Activated CD8-positive, alpha-beta memory T cell treated with anti-CD3 and anti-CD28 coated beads, Interleukin-2, amount 50 U/mL, for 1 hour (primary cell): ENCODE results near the gene PAPPA2.

Experiments used
- DNase-seq: peaks from one replicate; pipeline ENCODE4 v3.0.0-alpha.2; 2020; ENCODE audit errors: extremely low read depth

PAPPA2 gene

DNA sequence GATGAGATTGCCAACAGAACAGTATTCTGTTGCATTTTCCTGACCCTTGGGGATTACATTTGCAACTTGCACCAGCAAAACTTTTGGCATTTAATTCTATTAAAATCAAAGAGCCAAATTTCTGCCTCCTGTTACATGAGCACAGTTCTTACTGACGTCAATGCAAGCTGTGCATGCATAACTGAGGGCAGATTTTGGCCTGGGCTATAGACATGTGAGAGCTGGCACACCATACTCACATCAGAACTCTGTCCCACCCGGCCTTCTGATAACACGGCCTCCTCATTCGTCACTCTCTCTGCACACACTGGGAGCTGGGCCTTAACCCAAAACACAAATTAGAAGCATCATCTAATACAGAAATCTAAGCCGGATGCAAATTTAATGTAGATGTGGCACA, 31.5 kb downstream of the PAPPA2 start:
- DNase-seq = no peak

DNA sequence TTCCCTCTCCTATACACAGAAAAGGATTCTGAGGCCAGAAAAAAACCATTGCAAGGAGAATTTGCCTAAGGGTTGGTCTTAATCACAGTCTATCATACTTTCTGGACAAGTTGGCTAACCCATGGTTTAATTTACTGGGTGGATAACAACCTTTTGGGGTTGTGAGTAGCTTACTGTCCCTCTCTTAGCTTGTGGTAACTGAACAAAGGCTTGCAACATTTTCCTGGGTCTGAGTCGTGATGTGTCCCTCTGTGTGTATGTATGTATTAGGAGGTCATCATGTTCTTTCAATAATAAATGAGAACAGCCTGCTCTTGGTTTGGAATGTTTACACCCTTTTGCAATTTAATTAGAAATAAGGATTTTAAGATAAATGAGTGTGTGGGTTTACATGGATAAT, 36.7 kb downstream of the PAPPA2 start:
- DNase-seq = no peak

DNA sequence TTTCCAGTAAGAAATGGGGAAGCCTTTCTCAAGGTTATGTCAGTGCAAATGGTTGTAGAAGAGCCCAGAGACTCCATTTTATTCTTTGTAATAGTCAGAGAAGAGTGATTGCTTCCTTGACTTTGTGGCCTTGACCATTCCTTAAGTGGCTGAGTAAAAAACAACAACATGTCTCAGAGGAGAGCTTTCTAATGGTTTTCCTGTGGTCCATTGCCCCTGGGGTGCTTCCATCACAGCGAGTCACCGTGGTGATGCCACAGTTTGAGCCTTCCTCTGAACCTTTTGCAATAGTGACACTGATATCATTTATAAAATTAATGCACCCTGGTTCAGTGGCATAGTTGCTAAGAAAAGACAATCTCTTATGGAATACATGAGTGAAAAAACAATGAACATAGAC, 38.6 kb downstream of the PAPPA2 start:
- DNase-seq = no peak

DNA sequence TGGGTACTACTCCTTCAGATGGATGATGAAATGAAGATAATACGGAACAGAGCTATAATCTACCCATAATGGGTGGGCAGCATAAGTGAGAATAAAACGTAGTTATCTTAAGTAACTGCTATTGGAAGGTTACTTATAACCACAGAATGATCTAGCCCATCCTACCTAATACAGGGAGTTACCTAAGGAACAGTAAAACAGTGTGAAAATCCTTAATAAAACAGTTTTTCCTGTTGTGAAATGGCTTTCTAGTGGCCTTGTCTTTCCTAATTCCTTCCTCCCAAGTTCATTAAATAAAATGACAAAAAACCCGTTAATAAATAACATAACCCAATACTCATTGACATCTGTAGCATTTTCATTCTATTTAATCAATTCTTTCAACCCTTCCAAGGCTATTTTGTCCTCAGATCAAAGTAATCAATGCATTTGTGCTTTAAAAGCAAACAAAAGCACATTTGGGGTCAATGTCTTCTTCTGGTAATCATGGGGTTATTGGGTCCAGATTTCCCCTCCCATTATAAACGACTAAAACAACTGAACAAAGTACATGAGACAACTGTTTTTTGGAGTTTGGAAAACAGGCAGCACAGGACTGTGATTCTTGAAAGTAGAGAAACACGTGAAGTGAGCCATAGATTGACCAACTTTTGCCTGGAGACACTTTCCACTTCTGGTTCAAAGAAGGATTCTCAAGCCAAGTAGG, 42.0 kb downstream of the PAPPA2 start:
- DNase-seq = no peak

DNA sequence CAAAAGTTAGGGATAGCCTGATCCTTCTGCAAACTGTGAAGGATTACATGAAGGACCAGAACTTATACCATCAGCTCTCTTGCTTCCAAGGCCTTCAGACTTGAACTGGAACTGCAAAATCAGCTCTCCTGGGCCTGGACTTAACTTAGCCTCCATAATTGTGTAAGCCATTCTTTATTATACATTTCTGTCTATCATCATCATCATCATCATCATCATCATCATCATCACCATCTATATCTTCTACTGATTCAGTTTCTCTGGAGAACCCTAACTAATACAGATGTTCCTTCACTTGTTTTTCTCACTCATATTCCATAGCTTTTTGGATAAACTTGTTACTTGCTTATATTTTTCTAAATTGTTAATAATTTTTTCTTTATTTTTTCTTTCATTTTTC, 50.0 kb downstream of the PAPPA2 start:
- no peak for DNase-seq

DNA sequence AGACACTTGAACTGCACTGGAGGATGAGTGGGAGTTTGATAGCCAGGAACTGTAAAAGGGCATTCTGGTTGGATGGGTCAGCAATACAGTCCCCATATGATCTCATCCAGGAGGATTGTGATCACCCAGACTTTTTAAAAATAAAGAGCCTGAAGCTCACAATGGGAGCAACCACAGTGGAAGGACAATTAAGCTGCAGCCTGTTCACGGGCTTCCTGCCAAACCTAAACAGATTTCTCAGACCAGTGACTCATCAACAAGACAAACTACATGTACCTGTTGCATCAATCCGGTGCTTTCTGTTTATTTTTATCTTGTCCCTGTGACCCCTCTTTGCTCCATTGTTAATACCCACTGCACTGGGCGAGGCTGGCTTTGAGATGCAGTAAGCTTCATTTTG, 52.3 kb downstream of the PAPPA2 start:
- no peak for DNase-seq

DNA sequence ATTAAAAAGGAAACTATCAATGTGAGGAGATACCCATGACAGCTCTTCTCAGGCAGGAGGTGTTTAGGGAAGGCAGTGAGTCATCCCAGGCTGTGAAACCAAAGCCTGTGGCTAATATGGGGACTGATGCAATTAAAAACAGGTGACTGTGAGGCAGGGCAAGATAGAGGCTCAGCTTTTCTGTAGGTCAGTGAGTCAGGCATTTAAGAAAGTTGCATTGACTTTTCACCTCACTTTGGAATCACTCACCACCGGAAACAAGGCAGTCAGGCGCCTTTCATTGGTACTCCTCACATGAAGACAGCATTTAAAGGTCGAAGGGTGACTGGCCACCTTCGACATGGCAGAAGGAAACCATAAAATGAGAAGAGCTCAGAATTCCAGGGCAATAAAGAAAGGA, 54.5 kb downstream of the PAPPA2 start:
- DNase-seq = no peak

DNA sequence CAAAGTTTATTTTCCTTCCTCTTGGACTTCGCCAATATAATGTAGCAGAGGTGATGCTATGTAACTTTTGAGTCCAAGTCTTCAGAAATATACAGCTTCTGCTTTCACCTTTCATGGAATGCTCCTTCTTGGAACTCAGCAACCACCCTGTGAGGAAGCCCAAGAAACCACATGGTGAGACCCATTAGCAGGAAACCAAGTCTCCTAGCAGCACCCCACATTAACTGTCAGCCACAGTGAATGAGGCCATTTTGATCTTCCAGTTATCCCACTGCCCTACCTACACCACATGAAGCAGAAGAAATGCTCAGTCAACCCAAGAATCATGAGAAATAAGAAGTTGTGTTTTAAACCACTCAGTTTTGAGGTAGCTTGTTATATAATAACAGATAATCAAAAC, 58.2 kb downstream of the PAPPA2 start:
- DNase-seq = no peak

DNA sequence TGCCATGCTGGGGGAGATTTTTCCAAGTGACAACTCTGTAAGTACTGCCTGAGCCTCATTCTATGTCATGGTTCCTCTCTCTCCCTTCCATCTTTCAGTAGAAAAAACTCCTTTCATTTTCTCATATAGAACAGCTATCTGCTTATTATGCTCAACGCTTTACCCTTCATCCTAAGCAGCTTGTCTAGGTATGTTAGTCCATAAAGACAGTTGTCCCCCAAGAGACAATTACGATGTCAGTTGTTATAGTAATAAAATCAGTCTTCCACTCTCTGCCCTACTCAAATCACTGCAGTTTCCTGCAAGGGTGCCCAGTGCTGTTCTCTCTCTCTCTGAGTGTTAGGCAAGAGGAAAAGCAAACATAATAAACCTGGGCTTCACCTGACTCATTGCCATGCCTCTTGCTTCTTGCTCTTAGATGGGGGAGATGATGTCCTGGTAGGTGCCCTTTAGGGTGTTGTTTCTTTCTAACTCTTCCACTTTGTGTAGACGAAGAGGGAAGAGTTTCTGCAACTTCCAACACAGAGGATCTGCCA, 59.4 kb downstream of the PAPPA2 start:
- DNase-seq = no peak

DNA sequence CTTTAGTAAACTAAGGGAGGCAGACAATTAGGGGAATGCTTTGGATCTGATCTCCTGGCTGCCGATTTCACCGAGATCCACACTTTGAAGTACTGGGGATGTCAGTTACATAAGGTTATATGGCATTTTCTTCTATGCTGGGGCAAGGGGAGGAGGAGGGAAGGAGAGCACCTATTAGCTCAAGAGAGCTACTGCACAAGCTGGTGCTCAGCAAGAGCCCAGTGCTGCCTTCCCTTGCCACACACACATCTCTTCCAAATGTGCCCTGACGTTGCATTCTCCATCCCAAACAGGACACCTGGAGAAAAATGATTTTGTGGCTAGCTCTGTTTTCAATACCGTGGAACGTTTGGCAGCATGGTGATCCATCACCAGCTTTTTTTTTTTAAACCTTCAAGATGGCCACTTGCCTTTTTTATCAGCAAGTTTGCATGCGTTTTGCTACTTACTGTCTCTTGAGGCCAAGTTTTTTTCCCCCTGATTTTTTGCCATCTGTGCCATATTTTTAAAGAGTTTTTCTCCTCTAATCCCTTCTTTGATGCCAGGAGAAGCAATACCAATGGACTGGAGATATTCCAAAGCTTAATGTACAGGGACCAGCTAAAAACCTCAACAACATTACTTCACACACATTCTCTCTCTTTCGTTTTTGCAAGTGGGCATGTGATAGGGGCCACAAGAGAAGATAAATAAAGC, 66.6 kb downstream of the PAPPA2 start:
- DNase-seq = no peak

DNA sequence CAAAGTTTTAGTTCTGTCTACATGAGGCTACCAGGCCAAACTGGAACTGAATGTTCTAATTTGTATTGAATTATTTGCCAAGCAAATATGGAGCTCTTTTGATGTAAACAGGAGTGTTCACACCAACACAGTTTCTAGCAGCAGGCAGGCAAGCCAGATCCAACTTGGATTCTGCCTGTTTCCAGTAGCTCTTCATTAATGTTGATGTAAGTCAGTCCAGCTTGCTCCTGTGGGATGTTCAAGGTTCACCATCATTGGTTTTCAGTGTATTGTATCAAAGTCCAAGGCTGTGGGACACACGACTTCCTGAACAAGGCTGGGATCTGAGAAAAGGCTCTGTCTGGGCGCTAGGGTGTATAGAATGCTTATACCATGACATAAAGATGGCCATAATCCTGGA, 68.1 kb downstream of the PAPPA2 start:
- no peak for DNase-seq

DNA sequence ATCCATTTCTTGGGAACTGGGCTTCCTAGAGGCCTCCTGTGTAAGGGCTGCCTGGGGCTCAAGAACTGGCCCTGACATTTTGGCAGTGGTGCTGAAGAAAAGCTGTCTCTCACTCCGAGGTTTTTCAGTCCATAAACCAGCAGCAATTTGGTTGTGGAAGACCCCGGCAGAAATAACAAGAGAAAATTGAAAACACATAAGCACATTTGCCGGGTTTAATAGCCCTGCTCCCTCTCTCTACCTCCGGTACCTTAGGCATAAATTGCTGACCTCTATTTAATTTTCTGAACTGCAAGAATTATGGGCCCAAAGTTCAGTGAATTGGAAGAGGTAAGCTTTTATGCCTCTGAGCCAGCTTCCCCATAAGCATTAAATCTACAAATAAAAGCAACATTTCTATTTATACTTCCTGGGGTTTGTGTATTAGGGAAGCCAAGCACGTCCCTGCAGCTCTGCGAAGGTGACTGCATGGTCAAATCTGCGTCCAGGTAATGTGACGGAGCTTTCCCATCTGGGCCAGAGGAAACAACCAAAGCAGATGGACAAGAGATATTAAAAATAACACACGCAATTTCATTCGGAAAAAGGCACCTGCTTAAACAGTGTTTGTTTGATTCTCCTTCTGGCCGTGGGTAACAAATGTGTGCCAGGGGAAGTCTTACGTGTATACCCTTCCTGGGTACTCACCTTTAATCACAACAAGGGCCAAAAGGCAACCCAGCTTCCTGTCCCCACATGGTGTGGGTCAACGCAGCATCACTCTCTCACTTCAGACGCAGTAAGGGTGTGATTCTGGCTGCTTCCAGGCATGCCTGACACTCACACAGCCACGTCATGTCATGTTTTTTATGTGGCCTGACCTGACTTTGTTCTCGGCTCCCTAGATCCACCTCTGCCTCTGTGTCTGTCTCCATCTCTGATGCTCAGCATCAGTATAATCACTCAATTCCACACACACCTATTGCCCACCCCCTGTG, 69.2 kb downstream of the PAPPA2 start:
- DNase-seq = no peak

DNA sequence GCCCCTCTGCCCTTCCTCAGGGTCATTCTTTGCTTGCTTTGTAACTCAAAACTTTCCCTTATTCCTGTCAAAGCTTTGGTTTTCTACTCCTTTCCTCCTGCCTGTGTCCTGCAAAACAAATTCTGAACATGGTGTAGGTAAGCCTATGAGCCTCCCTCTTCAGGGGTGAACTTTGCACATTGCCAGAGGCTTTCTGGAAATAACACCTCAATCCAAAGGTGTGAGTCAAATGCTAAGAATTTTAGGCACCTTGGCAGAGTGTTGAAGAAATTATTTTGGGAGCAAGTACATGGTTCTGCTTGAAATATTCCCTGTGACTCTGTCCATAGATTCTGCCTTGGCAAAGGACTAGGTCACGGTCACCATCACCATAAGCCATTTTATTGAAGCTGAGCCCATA, 70.0 kb downstream of the PAPPA2 start:
- DNase-seq = no peak

DNA sequence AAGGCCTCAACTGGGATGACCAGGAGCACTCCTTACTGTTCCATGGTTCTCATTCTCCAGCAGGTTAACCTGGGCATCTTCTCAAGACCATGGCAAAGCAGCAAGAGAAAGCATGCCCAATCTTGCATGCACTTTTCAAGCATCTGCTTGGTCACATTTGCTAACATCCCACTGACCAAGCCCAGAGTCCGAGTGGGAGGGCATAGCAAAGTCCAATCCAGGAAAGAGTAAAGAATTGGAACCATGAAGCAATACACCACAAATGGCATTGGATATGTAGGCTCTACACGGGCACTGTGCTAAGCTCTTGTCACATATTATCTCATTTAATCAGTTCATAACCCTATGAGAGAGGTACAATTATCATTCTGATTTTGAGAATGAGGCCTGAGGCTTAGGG, 73.6 kb downstream of the PAPPA2 start:
- no peak for DNase-seq

DNA sequence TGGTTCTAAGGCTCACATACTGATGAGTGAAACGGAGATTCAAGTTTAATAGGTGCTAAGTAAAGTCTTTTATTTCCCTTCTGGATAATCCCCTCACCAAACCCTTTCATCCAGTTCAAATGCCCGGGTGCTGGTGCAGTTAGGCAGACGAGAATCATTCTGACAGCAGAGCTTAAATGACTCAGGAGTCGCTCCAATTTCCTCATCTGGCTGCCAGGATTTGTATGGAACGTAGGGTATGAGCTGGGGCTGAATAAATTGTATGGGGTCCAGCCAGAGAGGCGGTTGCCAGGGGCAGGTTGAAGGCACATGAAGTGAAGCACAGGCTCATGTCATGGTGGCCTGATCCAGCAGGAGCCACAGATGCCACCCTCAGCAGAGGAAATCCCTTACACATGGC, 76.0 kb downstream of the PAPPA2 start:
- DNase-seq = no peak

DNA sequence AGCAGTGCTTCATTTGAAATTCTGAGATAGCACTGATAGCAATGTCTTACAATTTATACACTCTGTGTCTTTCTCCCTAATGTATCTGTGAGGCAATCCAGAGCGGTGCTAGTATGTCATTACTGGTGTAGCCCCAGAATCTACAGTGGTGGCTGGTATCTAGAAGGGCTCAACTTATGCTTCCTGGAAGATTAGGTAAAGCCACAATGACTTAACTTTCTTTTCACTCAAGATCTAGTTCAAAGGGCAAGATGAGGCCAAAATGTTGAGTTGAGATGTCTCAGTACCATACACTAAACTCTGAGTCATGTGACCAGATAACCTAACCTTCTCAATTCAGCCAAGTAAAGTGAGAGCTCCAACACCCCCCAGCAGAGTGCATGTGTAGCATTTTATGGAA, 77.5 kb downstream of the PAPPA2 start:
- no peak for DNase-seq

DNA sequence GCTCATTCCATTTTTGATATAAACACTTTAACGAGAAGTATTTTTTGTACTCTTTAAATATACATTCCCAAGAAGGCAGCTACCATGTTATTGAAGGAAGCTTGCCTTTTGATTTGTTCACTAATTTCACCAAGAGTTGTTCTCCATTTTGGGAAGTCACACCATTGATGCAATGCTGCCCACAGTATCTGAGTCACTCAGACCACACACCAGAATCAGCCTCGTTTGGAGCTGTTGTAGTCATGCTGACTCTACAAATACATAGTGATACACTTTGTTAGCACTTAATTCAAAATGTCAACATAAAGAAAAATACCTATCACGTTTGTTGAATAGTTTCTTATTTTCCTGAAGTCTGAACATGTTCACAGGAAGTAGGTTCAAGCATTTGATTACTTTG, 78.7 kb downstream of the PAPPA2 start:
- no peak for DNase-seq

DNA sequence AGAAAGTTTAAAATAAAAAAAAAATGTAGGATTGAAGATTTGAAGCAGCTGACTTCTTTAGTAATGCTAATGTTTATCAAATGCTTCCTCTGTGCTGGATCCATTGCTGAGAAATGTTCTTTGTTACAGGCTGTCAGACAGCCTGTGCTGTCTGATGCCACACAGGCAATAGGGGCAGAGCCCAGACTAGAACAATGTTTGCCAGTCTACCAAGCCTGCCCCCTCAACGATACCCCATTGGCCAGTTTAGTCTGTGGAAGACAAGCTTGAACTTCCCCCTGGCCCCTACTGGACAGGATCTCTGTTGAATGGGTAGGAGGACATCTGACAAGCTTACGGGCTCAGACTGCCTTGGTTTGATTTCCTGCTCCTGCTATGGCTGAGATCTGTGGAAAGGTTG, 79.4 kb downstream of the PAPPA2 start:
- DNase-seq = no peak

DNA sequence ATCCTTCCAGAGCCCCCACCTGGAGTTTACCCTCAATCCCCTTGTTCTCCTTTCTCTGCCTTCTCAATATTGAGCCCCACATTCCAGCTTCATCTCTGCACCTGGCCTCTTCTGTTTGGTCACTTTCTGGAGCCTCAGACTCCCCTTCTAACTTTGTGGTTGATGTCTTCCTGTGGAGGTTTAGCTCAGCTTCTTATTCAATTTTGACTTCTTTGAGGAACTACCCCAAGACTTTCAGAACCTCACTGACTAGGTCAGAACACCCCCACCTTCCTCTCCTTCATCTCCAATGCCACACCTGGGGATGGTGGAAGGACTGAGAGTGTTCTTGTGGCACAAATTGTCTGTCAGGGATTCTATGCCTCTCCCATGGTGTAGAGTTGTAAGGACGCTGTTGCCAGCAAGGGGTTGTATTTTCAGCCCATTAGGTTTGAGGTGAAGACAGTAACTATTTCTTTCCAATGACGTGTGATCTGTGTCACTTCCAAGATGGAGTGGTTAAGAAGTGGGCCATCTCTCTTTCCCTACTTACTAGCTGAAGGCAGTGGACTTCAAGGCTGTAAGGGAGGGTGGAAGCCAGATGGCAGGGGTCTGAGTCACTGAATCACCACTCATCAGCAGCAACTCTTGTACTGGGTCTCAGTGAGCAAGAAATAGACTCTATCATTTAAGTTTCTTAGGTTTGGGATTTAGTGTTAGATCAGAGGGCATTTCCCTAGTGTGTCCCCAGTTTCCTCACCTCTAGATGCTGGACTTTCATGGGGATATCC, 80.6 kb downstream of the PAPPA2 start:
- no peak for DNase-seq

DNA sequence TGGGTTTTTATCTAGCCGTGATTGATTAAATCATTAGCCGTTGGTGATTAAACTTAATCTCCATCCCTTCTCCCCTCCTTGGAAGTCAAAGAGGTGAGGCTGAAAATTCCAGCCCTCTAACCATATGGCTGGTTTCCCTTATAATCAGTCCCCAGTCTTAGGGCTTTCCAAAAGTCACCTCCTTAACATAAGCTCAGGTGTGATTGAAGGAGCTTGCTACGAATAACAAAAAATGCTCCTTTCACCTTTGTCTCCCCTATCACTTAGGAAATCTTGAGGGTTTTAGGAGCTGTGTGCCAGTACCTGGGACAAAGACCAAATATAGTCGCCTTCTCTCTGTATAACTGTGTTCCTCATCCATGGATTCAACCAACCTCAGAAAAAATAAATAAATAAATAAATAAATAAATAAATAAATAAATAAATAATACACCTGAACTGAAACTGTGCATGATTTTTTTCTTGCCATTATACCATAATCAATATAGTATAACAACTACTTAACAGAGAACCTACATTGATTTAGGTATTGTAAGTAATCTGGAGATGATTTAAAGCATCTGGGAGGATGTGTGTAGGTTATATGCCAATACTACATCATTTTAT, 82.2 kb downstream of the PAPPA2 start:
- no peak for DNase-seq

DNA sequence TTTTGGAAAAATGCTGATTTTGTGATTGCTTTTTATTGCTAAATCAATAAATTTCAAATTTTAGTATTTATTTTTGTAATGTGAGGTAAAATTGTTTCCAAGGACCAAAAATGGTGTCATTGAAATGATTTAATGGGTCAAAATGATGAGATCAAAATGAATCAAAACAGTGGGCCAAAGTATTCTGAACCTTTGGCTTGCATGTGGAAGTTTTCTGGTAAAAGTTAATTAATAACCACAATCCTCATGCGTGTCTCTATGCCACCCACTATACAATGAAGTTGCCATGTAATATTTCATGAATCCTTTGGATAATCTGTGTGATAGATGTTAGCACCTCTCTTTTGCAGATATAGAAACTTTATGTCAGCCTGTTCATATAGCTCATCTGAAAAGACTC, 83.8 kb downstream of the PAPPA2 start:
- DNase-seq = no peak
